Endodermal cell (in vitro differentiated cells): ENCODE data around the gene SDS. TPM values are rescaled to one million over a fixed set of nuclear protein-coding genes. Genes with fewer than 3 reads are reported as not detected.

Experiments used
- DNase-seq: peaks from one replicate; pipeline ENCODE4 v3.0.0-alpha.2; 2017
- H3K27ac ChIP-seq: 2 replicates; pipeline ENCODE4 v1.5.1; 2013; ENCODE audit warnings: mild to moderate bottlenecking, low read depth, low read length, moderate library complexity
- H3K27me3 ChIP-seq: 2 replicates; pipeline ENCODE4 v1.6.1; 2013; ENCODE audit warnings: mild to moderate bottlenecking, low read length, moderate library complexity; ENCODE audit not compliant: insufficient read depth, control insufficient read depth, poor library complexity, severe bottlenecking
- H3K36me3 ChIP-seq: 2 replicates; pipeline ENCODE4 v1.7.0; 2013; ENCODE audit warnings: mild to moderate bottlenecking, low read length, moderate library complexity; ENCODE audit not compliant: control insufficient read depth, insufficient read depth
- H3K4me1 ChIP-seq: one replicate; pipeline ENCODE4 v1.7.0; 2013; ENCODE audit warnings: low read length; ENCODE audit not compliant: control insufficient read depth, insufficient read depth
- H3K4me3 ChIP-seq: 2 replicates; pipeline ENCODE4 v1.5.1; 2013; ENCODE audit warnings: mild to moderate bottlenecking, low read length, moderate library complexity
- H3K9ac ChIP-seq: 2 replicates; pipeline ENCODE4 v1.6.1; 2013; ENCODE audit warnings: mild to moderate bottlenecking, low read length, moderate library complexity; ENCODE audit not compliant: poor library complexity, severe bottlenecking; ENCODE audit errors: extremely low read depth
- H3K9me3 ChIP-seq: 2 replicates; pipeline ENCODE4 v1.6.1; 2013; ENCODE audit warnings: mild to moderate bottlenecking, low read length, moderate library complexity; ENCODE audit not compliant: control insufficient read depth
- H3K27ac Mint-ChIP-seq: 2 replicates; pipeline ENCODE4 v1.8.0; 2020; ENCODE audit warnings: mixed read lengths
- H3K27me3 Mint-ChIP-seq: 2 replicates; pipeline ENCODE4 v1.8.0; 2021; ENCODE audit warnings: mild to moderate bottlenecking, mixed read lengths; ENCODE audit not compliant: insufficient read depth
- H3K36me3 Mint-ChIP-seq: 2 replicates; pipeline ENCODE4 v1.8.0; 2020; ENCODE audit warnings: low read depth, mixed read lengths
- H3K4me1 Mint-ChIP-seq: 2 replicates; pipeline ENCODE4 v1.8.0; 2020; ENCODE audit warnings: mixed read lengths
- H3K4me3 Mint-ChIP-seq: 2 replicates; pipeline ENCODE4 v1.8.0; 2020; ENCODE audit warnings: mild to moderate bottlenecking, moderate library complexity, mixed read lengths
- H3K9me3 Mint-ChIP-seq: 2 replicates; pipeline ENCODE4 v1.8.0; 2020; ENCODE audit warnings: mild to moderate bottlenecking, mixed read lengths
- WGBS, 2 experiments: methylation state at CpG; one replicate each; pipeline versions ENCODE4 v1.1.5 to v1.1.7; 2013; ENCODE audit warnings: missing lambda C conversion rate in 2 of 2, mixed read lengths in 1 of 2; ENCODE audit not compliant: insufficient coverage in 1 of 2, insufficient read length in 1 of 2; 5-methylcytosine and 5-hydroxymethylcytosine counted together
- total RNA-seq, 2 donors: library from RNA; stranded (reverse); fragmentation: NEBNext Ultra II Directional in 1 of 2; extraction: Animal tissue kit (Norgen Biotek cat#: 25700) in 1 of 2; gene quantifications; 2 replicates in 1 of 2; 3 replicates in 1 of 2; pipeline ENCODE4 v1.2.1, GENCODE V29; 2021
- TF ChIP-seq, protein P1 (sequence below): fragments of 200-600 bp; sonication (generic); conservative IDR thresholded peaks from 2 replicates; pipeline ENCODE4 v1.5.0; 2021; ENCODE audit warnings: antibody characterized with exemption, mild to moderate bottlenecking

The SDS gene
- total RNA-seq, 2 donors from 2014 or later = not detected

DNA sequence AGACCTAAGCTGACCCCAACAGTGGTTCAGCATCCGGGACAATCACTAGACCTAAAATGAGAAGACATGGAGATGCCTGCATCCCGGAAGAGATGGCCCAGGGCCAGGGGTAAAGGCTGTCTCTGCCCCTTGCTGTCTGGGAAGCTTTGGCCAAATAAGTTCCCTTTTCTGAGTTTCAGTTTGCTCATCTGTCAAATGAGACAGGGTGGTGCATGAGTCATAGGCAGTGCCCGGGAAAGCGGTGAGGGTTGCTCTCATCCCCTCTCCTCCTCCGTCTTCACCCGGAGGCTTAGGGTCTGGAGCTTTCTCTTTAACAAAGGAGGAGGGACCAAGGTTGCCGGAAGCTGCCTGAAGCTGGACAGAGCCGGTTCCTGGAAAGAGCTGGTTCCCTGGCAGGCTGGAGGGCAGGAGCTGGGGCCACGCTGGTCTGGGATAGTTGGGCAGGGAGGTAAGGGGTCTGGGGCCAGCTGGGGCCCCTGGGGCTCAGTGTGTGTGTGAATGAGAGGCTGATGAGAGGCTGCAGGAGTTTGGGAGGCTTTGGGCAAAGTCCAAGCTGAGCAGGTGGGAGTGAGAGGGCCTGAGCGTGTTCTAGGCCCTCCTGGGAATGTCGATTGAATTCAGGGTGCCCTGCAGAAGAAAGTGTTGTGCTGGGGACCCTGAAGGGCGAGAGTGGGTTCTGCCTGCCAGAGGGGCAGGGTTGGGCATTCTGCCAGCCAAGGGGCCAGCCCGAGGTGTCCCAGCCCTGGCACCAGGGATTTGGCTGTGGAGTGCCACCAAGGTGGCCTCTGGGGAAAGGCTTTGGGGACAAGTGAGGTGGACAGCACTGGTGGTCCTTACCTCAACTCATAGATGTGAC is 18.6 kb upstream of the SDS start, which contains the start of gene SDSL:
Gene SDSL (plus strand): TSS at position 351 of the 856 bp plus-strand sequence. CDS start 5,603 bp downstream, outside the sequence.
- Mint-ChIP-seq H3K9me3 (no peaks in the 10 kb centered on the region), H3K27me3 (peaks cover 1% of the 10 kb centered on the region), H3K4me1 (peaks cover 19% of the 10 kb centered on the region), H3K4me3 (peak within 1 kb of the TSS; percentile 58), H3K27ac (peak within 1 kb of the TSS; percentile 87), H3K36me3 (no peaks in the 10 kb centered on the region)
- TF ChIP-seq, protein P1, sequence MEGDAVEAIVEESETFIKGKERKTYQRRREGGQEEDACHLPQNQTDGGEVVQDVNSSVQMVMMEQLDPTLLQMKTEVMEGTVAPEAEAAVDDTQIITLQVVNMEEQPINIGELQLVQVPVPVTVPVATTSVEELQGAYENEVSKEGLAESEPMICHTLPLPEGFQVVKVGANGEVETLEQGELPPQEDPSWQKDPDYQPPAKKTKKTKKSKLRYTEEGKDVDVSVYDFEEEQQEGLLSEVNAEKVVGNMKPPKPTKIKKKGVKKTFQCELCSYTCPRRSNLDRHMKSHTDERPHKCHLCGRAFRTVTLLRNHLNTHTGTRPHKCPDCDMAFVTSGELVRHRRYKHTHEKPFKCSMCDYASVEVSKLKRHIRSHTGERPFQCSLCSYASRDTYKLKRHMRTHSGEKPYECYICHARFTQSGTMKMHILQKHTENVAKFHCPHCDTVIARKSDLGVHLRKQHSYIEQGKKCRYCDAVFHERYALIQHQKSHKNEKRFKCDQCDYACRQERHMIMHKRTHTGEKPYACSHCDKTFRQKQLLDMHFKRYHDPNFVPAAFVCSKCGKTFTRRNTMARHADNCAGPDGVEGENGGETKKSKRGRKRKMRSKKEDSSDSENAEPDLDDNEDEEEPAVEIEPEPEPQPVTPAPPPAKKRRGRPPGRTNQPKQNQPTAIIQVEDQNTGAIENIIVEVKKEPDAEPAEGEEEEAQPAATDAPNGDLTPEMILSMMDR = no peak
- no peaks in the 10 kb centered on the region for H3K9me3 ChIP-seq
- WGBS, 2 experiments = 53 to 60% methylated on average over 6 to 13 of the region's 13 CpGs
- H3K9ac ChIP-seq = peak within 1 kb of the TSS; percentile 16
- H3K4me3 ChIP-seq = peak within 1 kb of the TSS; percentile 61
- H3K4me1 ChIP-seq = peaks cover 11% of the 10 kb centered on the region
- no peaks in the 10 kb centered on the region for H3K36me3 ChIP-seq
- H3K27ac ChIP-seq = peak within 1 kb of the TSS; percentile 56
- peak; percentile 85 for DNase-seq
- H3K27me3 ChIP-seq = no peaks in the 10 kb centered on the region

DNA sequence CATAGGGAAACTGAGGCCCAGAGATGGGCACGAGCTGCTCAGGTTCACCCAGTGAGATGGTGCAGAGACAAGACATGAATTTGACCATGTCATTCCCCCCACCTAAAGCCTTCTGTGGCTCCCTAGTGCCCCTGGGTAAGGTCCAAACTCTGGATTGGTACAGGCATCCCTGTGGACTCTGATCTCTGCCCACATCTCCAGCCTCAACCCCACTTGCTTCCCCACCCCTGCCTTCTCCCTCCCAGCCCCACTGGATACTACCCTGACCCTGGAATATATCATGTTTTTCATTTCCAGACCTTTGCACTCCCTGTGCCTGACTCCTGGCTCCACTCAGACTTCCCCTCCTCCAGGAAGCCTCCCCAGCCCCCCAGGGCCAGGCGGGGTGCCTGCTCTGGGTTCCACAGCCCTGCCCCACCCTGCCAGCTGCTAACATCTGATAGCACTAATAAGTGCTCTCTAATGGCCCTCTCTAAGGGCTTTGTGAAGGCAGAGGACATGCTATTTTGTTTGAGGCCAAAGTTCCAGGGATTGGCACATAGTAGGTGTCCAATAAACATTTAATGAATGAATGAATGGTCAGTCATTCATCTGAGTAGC is 17.4 kb upstream of the SDS start:
- TF ChIP-seq, protein P1 = no peak
- Mint-ChIP-seq H3K4me1 (peaks cover 18% of the 10 kb centered on the region), H3K4me3 (no peak overlapping the region), H3K27ac (no peak overlapping the region), H3K27me3 (no peaks in the 10 kb centered on the region), H3K36me3 (no peaks in the 10 kb centered on the region), H3K9me3 (no peaks in the 10 kb centered on the region)
- Histone ChIP-seq H3K9ac (no peak overlapping the region), H3K27ac (no peak overlapping the region), H3K4me3 (no peak overlapping the region), H3K9me3 (no peaks in the 10 kb centered on the region), H3K4me1 (peaks cover 11% of the 10 kb centered on the region), H3K27me3 (no peaks in the 10 kb centered on the region), H3K36me3 (no peaks in the 10 kb centered on the region)
- 91% methylated on average over 1 to 2 of the region's 2 CpGs for WGBS, 2 experiments
- no peak for DNase-seq

DNA sequence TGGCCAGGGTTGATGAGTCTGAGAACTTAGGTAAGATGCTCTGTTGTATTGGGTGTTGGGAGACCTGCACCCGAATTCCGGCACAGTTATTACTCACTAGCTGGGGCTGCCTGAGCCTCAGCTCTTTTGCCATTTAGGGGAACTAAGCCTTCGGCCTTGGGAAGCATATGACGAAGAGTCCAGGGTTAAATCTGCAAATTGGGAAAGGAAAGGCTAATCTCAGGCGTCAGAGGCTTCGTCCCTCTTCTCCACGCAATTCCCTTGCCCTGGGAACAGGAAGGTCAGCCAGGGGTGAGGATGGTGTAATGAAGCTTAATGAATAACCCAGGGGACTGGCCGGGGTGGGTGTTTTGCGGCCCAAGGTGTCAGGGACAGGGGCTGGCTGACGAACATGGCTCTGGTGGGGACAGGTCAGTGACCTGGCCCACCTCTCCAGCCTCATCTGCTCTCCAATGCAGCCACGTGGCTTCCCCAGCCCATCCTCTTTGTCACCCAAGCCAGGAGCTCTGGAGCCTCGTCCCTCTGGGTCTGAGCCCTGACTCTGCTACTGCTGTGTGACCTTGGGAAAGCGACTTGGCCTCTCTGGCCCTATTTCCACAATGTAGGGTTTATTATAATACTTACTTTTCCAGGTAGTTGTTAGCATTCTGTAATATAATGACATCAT is 14.7 kb upstream of the SDS start:
- H3K27ac ChIP-seq = no peak overlapping the region
- Mint-ChIP-seq H3K4me1 (peaks cover 15% of the 10 kb centered on the region), H3K27me3 (no peaks in the 10 kb centered on the region), H3K27ac (no peak overlapping the region), H3K4me3 (no peak overlapping the region), H3K36me3 (no peaks in the 10 kb centered on the region), H3K9me3 (no peaks in the 10 kb centered on the region)
- no peak overlapping the region for H3K4me3 ChIP-seq
- H3K9ac ChIP-seq = no peak overlapping the region
- H3K36me3 ChIP-seq = no peaks in the 10 kb centered on the region
- WGBS, 2 experiments = 84 to 91% methylated on average over 8 to 13 of the region's 13 CpGs
- TF ChIP-seq, protein P1 = no peak
- H3K4me1 ChIP-seq = peaks cover 11% of the 10 kb centered on the region
- peak; percentile 53 for DNase-seq
- H3K9me3 ChIP-seq = no peaks in the 10 kb centered on the region
- H3K27me3 ChIP-seq = no peaks in the 10 kb centered on the region
